ENCODE measurements around the gene QPRT.
"Not testable (repeated sequence)": the region's sequence is repeated elsewhere in the genome, so short reads cannot be mapped to it uniquely, and the experiment has no call there.

The QPRT gene

DNA sequence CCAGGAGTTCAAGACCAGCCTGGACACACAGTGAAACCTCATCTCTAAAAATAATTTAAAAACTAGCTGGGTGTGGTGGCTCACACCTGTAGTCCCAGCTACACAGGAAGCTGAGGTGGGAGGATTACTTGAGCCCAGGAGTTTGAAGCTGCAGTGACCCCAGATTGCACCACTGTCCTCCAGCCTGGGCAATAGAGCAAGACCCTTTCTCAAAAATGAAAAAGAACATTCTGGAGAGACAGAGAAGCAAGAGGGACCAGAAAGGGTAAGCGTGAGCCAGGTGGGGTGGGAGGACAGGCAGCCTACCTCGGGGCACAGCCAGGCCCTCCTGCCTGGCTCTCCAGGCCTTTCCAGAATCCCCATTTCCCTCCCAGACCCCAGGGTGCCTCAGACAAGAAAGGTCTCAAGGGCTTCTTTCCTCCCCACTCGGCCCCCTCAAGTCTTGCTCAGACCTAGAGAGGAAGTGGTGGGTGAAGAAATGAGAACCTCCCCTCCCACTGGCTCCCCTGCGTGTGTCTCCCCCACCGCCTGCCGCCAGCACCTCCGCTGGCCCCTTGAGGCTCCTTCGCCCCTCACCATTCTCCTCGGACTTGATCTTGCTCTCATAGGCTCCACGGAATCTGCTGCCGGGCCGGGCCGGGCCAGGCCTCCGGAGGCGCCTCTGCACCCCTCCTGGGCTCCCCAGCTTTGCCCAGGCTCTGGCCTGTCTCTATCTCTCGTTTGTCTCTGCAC lies 66.3 kb downstream of the QPRT start:
- DNase-seq (ENCODE audit: low spot score in 2 of 2): peak in 1 of 2 donors; percentile 43

GRCh38 chr16:29745853-29746345 lies 66.9 kb downstream of the QPRT start, which contains the start of gene C16orf54:
Gene C16orf54 (minus strand): TSS chr16:29745990. CDS start chr16:29744951, 1,039 bp downstream.
- H3K27me3 Mint-ChIP-seq: no peaks in the 10 kb centered on the region
- H3K4me1 Mint-ChIP-seq: peaks cover 33% of the 10 kb centered on the region
- H3K4me3 Mint-ChIP-seq: peak within 1 kb of the TSS; percentile 98
- peaks cover 23% of the 10 kb centered on the region for H3K36me3 Mint-ChIP-seq
- H3K27ac Mint-ChIP-seq: peak within 1 kb of the TSS; percentile 98
- ATAC-seq (ENCODE audit: low read depth) (peak; percentile 90), DNase-seq (ENCODE audit: low spot score in 2 of 2) (peak; percentile 77 to 89)
- H3K9me3 Mint-ChIP-seq: no peaks in the 10 kb centered on the region

More for the DNA sequence above, 66.3 kb downstream of the QPRT start:
- peak overlapping the region; percentile 98 for H3K27ac Mint-ChIP-seq
- H3K27me3 Mint-ChIP-seq: no peaks in the 10 kb centered on the region
- H3K4me1 Mint-ChIP-seq: peaks cover 39% of the 10 kb centered on the region
- H3K9me3 Mint-ChIP-seq: no peaks in the 10 kb centered on the region
- H3K36me3 Mint-ChIP-seq: peaks cover 25% of the 10 kb centered on the region
- peak overlapping the region; percentile 98 for H3K4me3 Mint-ChIP-seq
- peak; percentile 58 for ATAC-seq (ENCODE audit: low read depth)

DNA sequence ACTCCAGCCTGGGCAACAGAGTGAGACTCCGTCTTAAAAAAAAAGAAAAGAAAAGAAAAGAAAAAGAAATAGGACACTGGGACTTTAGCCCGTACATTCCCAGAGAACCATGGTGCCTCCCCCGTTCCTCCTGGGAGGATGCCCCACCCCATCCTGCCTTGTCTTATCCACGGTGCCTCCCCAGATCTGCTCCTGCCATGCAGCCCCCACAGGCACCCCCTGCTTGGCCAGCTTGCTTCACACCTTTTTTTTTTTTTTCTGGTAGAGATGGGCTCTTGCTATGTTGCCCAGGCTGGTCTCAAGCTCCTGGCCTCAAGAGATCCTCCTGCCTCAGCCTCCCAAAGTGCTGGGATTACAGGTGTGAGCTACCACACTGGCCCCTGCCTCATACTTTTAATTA lies 67.5 kb downstream of the QPRT start:
- not testable (repeated sequence) for DNase-seq (ENCODE audit: low spot score in 2 of 2); ATAC-seq (ENCODE audit: low read depth); H3K9me3 Mint-ChIP-seq; H3K27me3 Mint-ChIP-seq
- Mint-ChIP-seq H3K4me1 (peaks cover 28% of the 10 kb centered on the region), H3K36me3 (peaks cover 19% of the 10 kb centered on the region), H3K27ac (peak overlapping the region; percentile 98), H3K4me3 (peak overlapping the region; percentile 98)
